HG03521 (cell line): ENCODE results near the gene ZNF837.
A peak's percentile ranks its signal among the peaks of the same experiment; 100 is the strongest.

ENCODE experiments used
- ATAC-seq: cut with Tn5 transposase; IDR thresholded peaks from one replicate; pipeline ENCODE4 v1.9.1; 2021; ENCODE audit warnings: mild to moderate bottlenecking, moderate library complexity; ENCODE audit not compliant: unreplicated experiment

The ZNF837 gene

DNA sequence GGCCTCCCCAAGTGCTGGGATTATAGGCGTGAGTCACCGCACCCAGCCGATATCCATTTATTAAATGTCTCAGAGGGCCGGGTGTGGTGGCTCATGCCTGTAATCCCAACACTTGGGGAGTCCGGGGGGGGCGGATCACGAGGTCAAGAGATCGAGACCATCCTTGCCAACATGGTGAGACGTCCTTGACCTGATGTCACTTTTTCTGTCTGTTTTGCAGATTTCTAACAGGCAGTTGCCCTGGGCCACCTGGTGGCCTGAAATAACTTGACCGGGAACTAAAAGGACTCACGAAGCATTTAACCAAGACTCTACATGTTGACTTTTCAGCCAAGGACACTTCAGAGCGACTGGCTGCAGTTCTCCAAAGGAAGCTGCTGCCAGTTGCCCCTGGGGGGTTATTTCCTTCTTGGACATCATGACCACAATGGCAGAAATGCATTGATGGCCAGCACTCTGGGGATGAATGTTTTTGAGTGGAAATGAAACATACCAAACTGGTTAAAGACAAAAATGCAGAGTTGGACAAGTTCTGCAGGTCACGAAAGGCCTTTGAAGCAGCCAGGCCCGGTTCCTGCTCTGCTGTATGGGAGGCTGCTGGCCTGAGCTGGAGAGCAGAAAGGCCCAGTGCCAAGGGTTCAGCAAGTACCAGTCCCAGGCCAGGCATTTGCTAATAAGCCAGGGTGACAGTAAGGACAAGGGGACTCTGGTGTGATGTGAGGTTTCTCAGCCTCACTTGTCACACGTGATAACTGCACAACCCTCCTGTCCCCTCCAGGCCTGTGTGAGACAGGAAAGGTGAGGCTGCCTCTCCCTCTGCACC lies 8.3 kb downstream of the ZNF837 start:
- ATAC-seq = no peak

DNA sequence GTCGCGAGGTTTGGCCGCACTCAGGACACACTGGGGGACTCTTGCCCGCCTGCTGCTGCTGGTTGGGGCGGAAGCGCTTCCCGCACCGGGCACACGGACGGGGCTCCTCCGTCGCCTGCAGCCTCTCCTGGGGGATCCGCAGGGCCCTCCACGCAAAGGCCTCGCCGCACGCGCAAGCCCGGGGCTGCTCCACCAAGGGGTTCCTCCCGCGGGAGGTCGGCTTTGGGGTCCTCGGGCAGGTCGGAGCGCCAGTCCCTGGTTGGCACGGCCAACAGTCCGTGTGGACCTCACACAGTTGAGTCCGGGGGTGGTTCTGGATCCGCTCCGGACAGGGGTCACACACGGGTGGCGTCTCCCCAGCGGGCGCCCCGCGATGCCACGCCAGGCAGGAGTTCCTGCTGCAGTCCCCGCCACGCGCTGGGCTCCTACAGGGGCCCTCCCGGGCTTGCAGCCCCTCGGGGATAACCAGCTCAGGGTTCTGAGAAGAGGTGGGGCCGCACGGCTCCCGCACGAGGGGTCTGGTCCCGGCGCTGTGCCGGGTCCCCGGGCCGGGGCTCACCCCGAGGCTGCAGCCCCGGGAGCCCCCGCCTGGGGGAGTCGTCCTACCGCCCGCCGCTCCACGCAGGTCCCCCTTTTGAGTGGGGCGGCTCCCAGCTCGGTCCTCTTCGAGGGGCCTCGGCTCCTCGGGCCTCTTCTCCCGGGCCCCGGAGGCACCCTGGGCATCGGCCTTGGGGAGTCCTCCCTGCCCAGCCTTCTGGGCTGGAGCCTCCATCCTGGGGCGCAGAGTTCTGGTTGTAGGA lies 12.1 kb downstream of the ZNF837 start:
- no peak for ATAC-seq

- no peak for ATAC-seq
Measured at GRCh38 chr19:58367698-58368454, 13.0 kb downstream of the ZNF837 start.

- no peak for ATAC-seq
Measured at GRCh38 chr19:58366585-58367430, 14.0 kb downstream of the ZNF837 start.

DNA sequence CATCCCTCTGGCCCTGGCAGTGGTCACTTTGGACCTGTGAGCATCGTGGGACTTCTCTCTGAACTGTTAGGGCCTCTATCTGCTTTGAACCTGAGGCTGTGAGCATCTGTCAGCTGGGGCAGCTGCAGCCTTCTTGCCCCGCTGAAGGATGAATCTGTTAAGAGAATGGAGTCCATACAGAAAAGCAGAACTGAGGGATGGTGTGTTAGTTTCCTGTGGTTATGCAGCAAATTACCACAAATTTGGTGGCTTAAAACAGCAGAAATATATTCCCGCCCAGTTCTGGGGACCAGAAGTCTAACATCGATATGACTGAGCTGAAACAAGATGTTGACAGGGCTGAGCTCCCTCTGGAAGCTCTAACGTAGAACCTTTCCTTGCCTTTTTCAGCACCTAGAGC lies 16.7 kb downstream of the ZNF837 start:
- no peak for ATAC-seq

GRCh38 chr19:58362272-58362994 lies 18.4 kb downstream of the ZNF837 start, which contains the start of gene ZNF497:
ZNF497 (minus strand) TSS chr19:58362751; CDS start chr19:58357635, 5,116 bp downstream.
- peak; percentile 82 for ATAC-seq

- no peak for ATAC-seq
Measured at GRCh38 chr19:58361900-58362271, 18.9 kb downstream of the ZNF837 start.

DNA sequence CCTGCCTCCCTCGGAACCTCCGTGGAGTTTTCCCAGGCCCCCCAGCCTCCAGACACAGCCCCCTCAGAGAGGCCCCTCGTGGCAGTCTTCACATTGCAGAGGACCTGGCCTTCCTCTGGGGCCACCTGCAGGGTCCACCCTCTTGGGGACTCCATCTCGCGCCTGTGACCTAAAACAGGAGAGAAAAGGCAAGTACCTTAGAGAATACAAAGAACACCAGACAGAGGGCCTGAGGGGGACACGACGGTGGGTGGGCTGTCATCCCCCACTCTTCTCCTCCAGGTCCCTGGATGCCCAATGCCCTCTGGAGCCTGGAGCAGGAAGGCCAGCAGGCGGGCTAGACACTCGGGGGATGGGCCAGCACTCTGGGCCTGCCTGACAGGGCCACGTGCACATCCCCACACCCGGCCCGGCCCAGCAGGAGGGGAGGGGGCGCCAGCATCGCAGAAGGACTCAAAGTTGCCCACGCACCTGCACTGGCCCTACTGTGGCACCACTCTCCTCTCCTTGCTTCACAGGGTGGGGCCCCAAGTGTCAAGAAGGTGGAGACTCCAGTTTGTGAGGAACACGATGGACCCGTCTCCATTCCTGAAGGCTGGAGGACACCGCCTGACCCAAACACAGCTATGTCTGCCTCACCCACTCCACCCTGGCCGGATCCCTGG lies 23.2 kb downstream of the ZNF837 start:
- no peak for ATAC-seq

GRCh38 chr19:58356766-58357480 lies 23.9 kb downstream of the ZNF837 start:
- no peak for ATAC-seq

DNA sequence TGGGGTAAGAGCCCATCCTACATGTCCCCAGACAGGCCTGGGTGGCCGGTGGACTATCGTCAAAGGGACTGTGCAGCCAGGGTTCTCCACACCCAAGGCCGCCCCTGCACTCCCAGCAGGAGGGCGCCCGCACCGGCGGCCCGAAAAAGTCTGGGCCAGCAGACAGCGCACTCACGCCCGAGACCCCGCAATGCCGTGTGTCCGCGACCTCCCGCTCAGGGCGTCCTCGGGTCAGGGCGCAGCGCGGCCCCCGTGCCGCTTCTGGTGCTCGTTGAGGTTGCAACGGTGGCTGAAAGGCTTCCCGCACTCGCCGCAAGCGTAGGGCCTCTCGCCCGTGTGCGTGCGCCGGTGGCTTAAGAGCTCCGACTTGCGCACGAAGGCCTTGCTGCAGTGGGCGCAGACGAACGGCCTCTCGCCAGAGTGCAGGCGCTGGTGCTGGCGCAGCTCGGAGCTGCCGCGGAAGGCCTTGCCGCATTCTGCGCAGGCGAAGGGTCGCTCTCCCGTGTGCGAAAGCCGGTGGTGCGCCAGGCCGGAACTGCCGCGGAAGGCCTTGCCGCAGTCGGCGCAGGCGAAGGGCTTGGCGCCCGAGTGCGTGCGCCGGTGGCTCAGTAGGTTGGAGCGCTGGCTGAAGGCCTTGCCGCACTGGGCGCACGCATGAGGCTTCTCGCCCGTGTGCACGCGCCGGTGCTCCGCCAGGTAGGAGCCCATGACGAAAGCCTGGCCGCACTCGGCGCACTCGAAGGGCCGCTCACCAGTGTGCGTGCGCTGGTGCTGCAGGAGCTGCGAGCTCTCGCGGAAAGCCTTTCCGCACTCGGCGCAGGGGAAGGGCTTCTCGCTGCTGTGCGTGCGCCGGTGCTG lies 24.7 kb downstream of the ZNF837 start:
- no peak for ATAC-seq

DNA sequence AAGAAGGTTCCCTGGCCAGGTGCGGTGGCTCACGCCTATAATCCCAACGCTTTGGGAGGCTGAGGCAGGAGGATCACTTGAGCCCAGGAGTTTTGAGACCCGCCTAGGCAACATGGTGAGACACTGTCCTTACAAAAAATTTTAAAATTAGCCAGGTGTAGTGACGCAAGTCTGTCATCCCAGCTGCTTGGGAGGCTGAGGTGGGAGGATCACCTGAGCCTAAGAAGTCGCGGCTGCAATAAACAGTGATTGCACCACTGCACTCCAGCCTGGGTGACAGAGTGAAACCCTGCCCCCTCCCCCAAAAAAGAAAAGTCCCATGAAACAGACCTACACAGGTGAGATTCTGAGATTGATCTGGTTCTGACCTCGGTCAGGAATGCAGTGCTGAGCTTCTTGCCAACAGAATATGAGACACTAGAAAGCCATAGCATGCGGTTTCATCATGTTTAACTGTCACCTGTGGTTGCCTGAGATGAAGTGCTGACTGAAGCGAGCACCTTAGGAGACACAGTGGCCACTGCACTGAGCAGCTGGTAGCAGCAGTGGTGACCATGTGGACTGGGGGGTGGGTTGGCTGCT lies 25.5 kb downstream of the ZNF837 start:
- ATAC-seq = no peak

DNA sequence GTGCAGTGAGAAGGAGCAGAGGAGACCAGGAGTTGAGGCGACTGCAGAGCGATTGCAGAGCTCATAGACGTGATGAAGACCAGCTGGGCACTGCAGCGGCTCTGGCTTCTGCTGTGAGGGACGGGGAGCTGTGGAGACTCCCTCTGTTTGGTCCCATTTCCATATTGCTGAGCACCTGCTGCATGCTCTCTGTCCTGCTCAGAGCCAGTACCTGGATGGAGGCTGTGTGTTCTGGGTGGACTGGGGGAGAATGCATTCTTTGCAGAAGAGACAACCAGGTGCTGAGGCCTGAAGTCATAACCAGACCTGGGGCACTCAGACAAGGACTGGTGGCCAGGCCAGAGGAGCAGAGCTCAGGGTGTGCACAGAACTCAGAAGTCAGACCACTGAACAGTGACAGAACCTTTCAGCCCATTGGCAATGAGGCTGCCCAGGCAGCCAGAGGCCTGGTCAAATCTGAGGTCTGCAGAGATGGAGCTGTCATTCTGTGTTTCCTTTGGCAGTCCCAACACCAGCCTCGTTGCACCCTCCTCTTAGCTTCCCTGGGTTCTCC lies 26.3 kb downstream of the ZNF837 start:
- ATAC-seq = no peak

DNA sequence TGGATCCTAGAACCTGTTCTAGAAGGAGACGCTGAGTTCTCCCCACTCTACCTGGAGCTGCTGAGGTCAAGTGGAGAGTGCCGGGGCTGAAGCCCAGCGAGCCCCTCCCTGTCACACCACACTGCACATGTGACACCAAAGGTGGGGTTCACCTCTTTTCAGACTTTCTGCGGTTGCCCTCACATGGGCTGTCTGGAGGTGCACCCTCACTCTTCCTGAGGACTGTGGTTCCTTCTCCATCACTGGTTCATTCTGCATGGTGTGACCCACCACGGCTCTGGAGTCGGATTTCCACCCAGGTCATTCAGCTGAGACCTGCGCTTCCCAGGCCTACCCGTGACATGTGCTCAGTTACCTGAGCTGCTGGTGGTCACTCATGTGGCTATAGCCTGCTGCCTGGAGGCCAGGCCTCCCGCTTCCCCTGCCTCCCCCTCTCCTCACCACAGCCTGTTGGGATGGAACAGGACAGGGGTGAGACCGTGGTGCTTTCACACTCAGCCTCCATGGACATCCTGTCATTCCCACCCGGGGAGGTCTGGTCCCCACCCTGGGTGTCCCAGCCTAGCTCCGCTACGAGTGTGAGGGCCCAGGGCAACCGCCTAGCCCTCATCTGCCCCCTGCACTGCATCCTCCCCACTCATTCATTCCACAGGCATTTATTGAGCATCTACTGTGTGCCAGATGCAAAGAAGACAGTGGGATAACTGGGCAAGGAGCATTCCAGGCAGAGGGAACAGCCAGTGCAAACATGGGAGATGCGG lies 26.9 kb downstream of the ZNF837 start:
- ATAC-seq = no peak

- ATAC-seq = no peak
Measured at GRCh38 chr19:58352760-58353671, 27.8 kb downstream of the ZNF837 start, which contains the start of gene A1BG. A1BG (minus strand) TSS chr19:58353492; CDS start chr19:58353437, 55 bp downstream.
